Cardiac septum (tissue), 1 donor: ENCODE results near the gene RAVER2. TPM values are rescaled to one million over a fixed set of nuclear protein-coding genes. Genes with fewer than 3 reads are reported as not detected.

Experiments used
- DNase-seq: peaks from one replicate; pipeline ENCODE4 v3.0.0-alpha.2; 2020; ENCODE audit warnings: low spot score
- intact Hi-C: fragments of 100-400 bp; cut with DNase I; formaldehyde crosslinking; loops from one replicate; pipeline ENCODE4 v1.14.0; 2022
- total RNA-seq: library from RNA; stranded (reverse); fragmentation: NEBNext Ultra II Directional; extraction: Animal tissue kit (Norgen Biotek cat#: 25700); gene quantifications from one replicate; pipeline ENCODE4 v1.2.1, GENCODE V29; 2021
- donor health status: DM: no; HTN: no; CAD: no.

RAVER2 gene
- total RNA-seq, 1 donor from 2014 or later, result 12.2 TPM

- DNase-seq, result no peak
- intact Hi-C loops, result no loop called here
These were observed 95.0 kb downstream of the RAVER2 start for GRCh38 chr1:64839732-64840405.

GRCh38 chr1:64841330-64842065 lies 96.6 kb downstream of the RAVER2 start:
- no peak for DNase-seq
- intact Hi-C loops, result no loop called here

GRCh38 chr1:64842224-64842623 lies 97.3 kb downstream of the RAVER2 start:
- intact Hi-C loops, result no loop called here
- no peak for DNase-seq

- intact Hi-C loops, result no loop called here
- no peak for DNase-seq
These were observed 98.8 kb downstream of the RAVER2 start for GRCh38 chr1:64843675-64844074.

GRCh38 chr1:64844175-64844574 lies 99.3 kb downstream of the RAVER2 start:
- intact Hi-C loops, result no loop called here
- no peak for DNase-seq

- DNase-seq, result no peak
- intact Hi-C loops, result no loop called here
These were observed 99.7 kb downstream of the RAVER2 start for GRCh38 chr1:64844609-64845008.

GRCh38 chr1:64845831-64846425 lies 101.1 kb downstream of the RAVER2 start:
- peak; percentile 73 for DNase-seq
- intact Hi-C loops, result no loop called here

- intact Hi-C loops, result no loop called here
- no peak for DNase-seq
These were observed 101.9 kb downstream of the RAVER2 start for GRCh38 chr1:64846573-64847430.

GRCh38 chr1:64847666-64848065 lies 102.8 kb downstream of the RAVER2 start:
- intact Hi-C loops, result no loop called here

GRCh38 chr1:64848136-64848535 lies 103.3 kb downstream of the RAVER2 start:
- intact Hi-C loops, result no loop called here

More at GRCh38 chr1:64847666-64848065, 102.8 kb downstream of the RAVER2 start:
- no peak for DNase-seq

GRCh38 chr1:64848803-64849202 lies 103.9 kb downstream of the RAVER2 start:
- intact Hi-C loops, result no loop called here
- no peak for DNase-seq

More at GRCh38 chr1:64848136-64848535, 103.3 kb downstream of the RAVER2 start:
- DNase-seq, result no peak

- DNase-seq, result no peak
- intact Hi-C loops, result no loop called here
These were observed 105.1 kb downstream of the RAVER2 start for GRCh38 chr1:64849942-64850341.

GRCh38 chr1:64850846-64851245 lies 106.0 kb downstream of the RAVER2 start:
- no peak for DNase-seq
- intact Hi-C loops, result no loop called here

GRCh38 chr1:64851664-64852063 lies 106.8 kb downstream of the RAVER2 start:
- intact Hi-C loops, result no loop called here
- no peak for DNase-seq

- no peak for DNase-seq
- intact Hi-C loops, result no loop called here
These were observed 109.8 kb downstream of the RAVER2 start for GRCh38 chr1:64854674-64855073.

GRCh38 chr1:64855557-64855956 lies 110.7 kb downstream of the RAVER2 start:
- intact Hi-C loops, result no loop called here
- no peak for DNase-seq

- DNase-seq, result no peak
- intact Hi-C loops, result no loop called here
These were observed 111.7 kb downstream of the RAVER2 start for GRCh38 chr1:64856553-64856952.

GRCh38 chr1:64857347-64857746 lies 112.5 kb downstream of the RAVER2 start:
- no peak for DNase-seq
- intact Hi-C loops, result no loop called here

- no peak for DNase-seq
- intact Hi-C loops, result no loop called here
These were observed 116.7 kb downstream of the RAVER2 start for GRCh38 chr1:64861611-64862010.
